Measurements from ENCODE around the gene FAM162B.
"Not testable (repeated sequence)": the region's sequence is repeated elsewhere in the genome, so short reads cannot be mapped to it uniquely, and the experiment has no call there.

The FAM162B gene

DNA sequence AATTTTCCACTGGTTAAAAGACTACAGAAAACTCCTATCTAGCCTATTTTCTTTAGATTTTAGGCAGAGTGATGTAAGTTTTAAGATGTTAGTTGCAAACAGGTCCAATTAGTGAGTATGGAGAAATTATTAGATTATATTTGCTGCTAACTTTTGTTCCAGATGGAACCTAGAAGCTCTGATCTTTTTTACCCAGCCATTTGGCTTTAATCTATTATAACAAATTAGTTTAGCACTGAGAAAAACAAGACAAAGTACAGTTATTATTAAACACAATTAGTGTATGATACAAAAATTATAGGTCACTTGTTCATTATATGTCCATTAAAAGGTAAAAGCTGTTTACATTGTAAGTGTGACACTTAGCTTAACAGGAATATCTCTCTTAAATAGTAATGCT is 2.5 kb downstream of the FAM162B start:
- H3K4me1 ChIP-seq (ENCODE audit: insufficient read depth, insufficient read length) = no peaks in the 10 kb centered on the region
- H3K27me3 ChIP-seq (ENCODE audit: insufficient read depth, insufficient read length) = peaks cover 10% of the 10 kb centered on the region
- TF ChIP-seq YY1 (IDR thresholded peaks at IDR 0.05; ENCODE audit: insufficient read depth, insufficient read length) = no peak
- no peak for TF ChIP-seq ZNF274 (IDR thresholded peaks at IDR 0.05; ENCODE audit: low read depth, low read length)
- no peak for TF ChIP-seq SUZ12 (IDR thresholded peaks at IDR 0.05; ENCODE audit: extremely low read depth, insufficient read depth, insufficient read length)
- DNase-seq (ENCODE audit: low read depth, low spot score) = no peak
- H3K36me3 ChIP-seq (ENCODE audit: insufficient read depth, insufficient read length, low read length) = no peaks in the 10 kb centered on the region
- no peak overlapping the region for H3K9ac ChIP-seq (ENCODE audit: insufficient read length, low read depth)
- H3K9me3 ChIP-seq (ENCODE audit: insufficient read depth, low read length) = no peaks in the 10 kb centered on the region
- H3K4me3 ChIP-seq (ENCODE audit: insufficient read length, low read depth) = no peak overlapping the region

DNA sequence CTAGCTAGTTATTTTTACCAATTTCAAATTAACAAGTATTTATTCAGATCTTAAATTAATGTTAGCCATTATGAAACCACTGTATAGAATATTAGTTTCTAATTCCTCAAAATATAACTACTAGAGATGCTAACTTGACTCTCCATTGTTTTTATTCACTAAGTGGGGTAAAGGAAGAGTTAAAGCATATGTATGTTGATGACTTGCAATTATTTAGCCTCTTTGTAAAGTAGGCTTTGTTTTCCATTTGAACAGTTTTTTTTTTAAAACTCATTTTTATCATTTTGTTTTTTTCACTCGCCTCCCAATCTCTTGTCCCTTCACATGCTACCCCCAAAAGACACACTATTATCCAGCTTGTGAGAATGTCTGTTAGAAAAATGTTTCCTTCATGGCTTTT is 3.3 kb downstream of the FAM162B start:
- no peak for DNase-seq (ENCODE audit: low read depth, low spot score)
- TF ChIP-seq SUZ12 (IDR thresholded peaks at IDR 0.05; ENCODE audit: extremely low read depth, insufficient read depth, insufficient read length) (no peak), ZNF274 (IDR thresholded peaks at IDR 0.05; ENCODE audit: low read depth, low read length) (no peak), YY1 (IDR thresholded peaks at IDR 0.05; ENCODE audit: insufficient read depth, insufficient read length) (no peak)
- H3K4me1 ChIP-seq (ENCODE audit: insufficient read depth, insufficient read length) = no peaks in the 10 kb centered on the region
- peaks cover 10% of the 10 kb centered on the region for H3K27me3 ChIP-seq (ENCODE audit: insufficient read depth, insufficient read length)
- H3K9ac ChIP-seq (ENCODE audit: insufficient read length, low read depth) = no peak overlapping the region
- H3K36me3 ChIP-seq (ENCODE audit: insufficient read depth, insufficient read length, low read length) = no peaks in the 10 kb centered on the region
- no peaks in the 10 kb centered on the region for H3K9me3 ChIP-seq (ENCODE audit: insufficient read depth, low read length)
- no peak overlapping the region for H3K4me3 ChIP-seq (ENCODE audit: insufficient read length, low read depth)

DNA sequence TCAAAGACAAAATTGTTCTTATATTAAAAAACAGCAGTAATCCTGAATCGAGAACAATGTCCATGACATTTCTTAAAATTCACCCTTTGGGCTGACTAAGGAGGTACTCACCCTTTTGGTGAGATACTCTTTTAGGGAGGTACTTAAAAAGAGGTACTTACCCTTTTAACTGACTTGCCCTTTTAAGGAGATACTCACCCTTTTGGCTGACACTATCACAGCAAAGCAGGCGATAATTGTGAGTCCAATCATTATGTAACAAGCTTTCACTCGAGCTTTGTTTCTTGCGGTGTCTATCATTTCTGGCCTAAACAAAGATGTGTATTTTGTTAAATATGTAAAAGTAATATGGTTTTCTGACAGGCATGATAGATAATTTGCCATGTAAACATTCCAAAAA is 3.7 kb downstream of the FAM162B start:
- Histone ChIP-seq H3K9ac (ENCODE audit: insufficient read length, low read depth) (no peak overlapping the region), H3K36me3 (ENCODE audit: insufficient read depth, insufficient read length, low read length) (no peaks in the 10 kb centered on the region), H3K27me3 (ENCODE audit: insufficient read depth, insufficient read length) (peaks cover 10% of the 10 kb centered on the region), H3K4me1 (ENCODE audit: insufficient read depth, insufficient read length) (no peaks in the 10 kb centered on the region), H3K4me3 (ENCODE audit: insufficient read length, low read depth) (no peak overlapping the region), H3K9me3 (ENCODE audit: insufficient read depth, low read length) (no peaks in the 10 kb centered on the region)
- no peak for TF ChIP-seq YY1 (IDR thresholded peaks at IDR 0.05; ENCODE audit: insufficient read depth, insufficient read length)
- no peak for TF ChIP-seq SUZ12 (IDR thresholded peaks at IDR 0.05; ENCODE audit: extremely low read depth, insufficient read depth, insufficient read length)
- TF ChIP-seq ZNF274 (IDR thresholded peaks at IDR 0.05; ENCODE audit: low read depth, low read length) = no peak
- DNase-seq (ENCODE audit: low read depth, low spot score) = no peak

DNA sequence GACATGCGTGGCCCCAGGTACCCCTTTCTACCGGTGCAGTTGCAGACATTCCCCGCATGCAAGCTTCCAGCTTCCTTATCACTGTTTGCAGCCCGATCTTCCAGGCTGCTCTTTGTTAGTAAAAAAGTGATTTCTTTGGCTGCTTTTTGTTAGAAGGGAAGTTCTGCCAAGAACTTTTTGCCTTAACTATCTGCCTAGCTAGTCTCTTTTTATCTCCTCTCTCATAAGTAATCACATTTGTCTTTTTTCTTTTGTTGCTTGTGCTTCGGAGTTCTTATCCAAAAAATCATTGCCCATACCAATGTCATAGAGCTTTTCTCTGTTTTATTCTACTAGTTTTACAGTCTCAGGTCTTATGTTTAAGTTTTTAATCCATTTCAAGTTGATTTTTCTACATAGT is 20.3 kb downstream of the FAM162B start:
- no peaks in the 10 kb centered on the region for H3K27me3 ChIP-seq (ENCODE audit: insufficient read depth, insufficient read length)
- DNase-seq (ENCODE audit: low read depth, low spot score) = no peak
- TF ChIP-seq YY1 (IDR thresholded peaks at IDR 0.05; ENCODE audit: insufficient read depth, insufficient read length) (no peak), ZNF274 (IDR thresholded peaks at IDR 0.05; ENCODE audit: low read depth, low read length) (no peak), SUZ12 (IDR thresholded peaks at IDR 0.05; ENCODE audit: extremely low read depth, insufficient read depth, insufficient read length) (no peak)

DNA sequence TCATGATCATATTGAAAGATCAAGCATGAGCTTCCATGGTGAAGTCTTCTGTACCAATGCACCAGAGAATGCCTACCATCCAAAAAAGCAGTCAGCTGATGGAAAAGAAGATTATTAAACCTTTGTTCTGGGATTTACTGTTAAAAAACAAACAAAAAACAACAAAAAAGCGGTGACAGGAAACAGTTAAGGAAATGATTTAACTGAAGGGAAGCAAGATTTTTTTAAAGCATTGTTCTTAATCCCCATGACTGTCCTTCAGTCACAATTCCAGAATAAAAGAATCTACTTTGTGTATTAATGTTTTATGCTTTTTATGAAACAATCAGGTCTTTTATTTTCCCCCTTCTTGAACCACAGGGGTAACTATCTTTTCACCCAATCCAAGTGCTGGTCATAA is 23.9 kb downstream of the FAM162B start:
- H3K36me3 ChIP-seq (ENCODE audit: insufficient read depth, insufficient read length, low read length) = no peaks in the 10 kb centered on the region
- H3K9ac ChIP-seq (ENCODE audit: insufficient read length, low read depth) = no peak overlapping the region
- no peaks in the 10 kb centered on the region for H3K27me3 ChIP-seq (ENCODE audit: insufficient read depth, insufficient read length)
- H3K4me1 ChIP-seq (ENCODE audit: insufficient read depth, insufficient read length) = no peaks in the 10 kb centered on the region
- TF ChIP-seq SUZ12 (IDR thresholded peaks at IDR 0.05; ENCODE audit: extremely low read depth, insufficient read depth, insufficient read length) = no peak
- no peak for TF ChIP-seq YY1 (IDR thresholded peaks at IDR 0.05; ENCODE audit: insufficient read depth, insufficient read length)
- TF ChIP-seq ZNF274 (IDR thresholded peaks at IDR 0.05; ENCODE audit: low read depth, low read length) = no peak
- no peak overlapping the region for H3K4me3 ChIP-seq (ENCODE audit: insufficient read length, low read depth)
- no peaks in the 10 kb centered on the region for H3K9me3 ChIP-seq (ENCODE audit: insufficient read depth, low read length)
- DNase-seq (ENCODE audit: low read depth, low spot score) = no peak

More for the DNA sequence above, 20.3 kb downstream of the FAM162B start:
- H3K4me3 ChIP-seq (ENCODE audit: insufficient read length, low read depth) = no peak overlapping the region
- H3K9me3 ChIP-seq (ENCODE audit: insufficient read depth, low read length) = no peaks in the 10 kb centered on the region
- no peaks in the 10 kb centered on the region for H3K4me1 ChIP-seq (ENCODE audit: insufficient read depth, insufficient read length)
- no peak overlapping the region for H3K9ac ChIP-seq (ENCODE audit: insufficient read length, low read depth)
- H3K36me3 ChIP-seq (ENCODE audit: insufficient read depth, insufficient read length, low read length) = no peaks in the 10 kb centered on the region

DNA sequence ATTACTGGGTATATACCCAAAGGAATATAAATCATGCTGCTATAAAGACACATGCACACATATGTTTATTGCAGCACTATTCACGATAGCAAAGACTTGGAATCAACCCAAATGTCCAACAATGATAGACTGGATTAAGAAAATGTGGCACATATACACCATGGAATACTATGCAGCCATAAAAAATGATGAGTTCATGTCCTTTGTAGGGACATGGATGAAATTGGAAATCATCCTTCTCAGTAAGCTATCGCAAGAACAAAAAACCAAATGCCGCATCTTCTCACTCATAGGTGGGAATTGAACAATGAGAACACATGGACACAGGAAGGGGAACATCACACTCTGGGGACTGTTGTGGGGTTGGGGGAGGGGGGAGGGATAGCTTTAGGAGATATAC is 25.0 kb downstream of the FAM162B start:
- not testable (repeated sequence) for DNase-seq (ENCODE audit: low read depth, low spot score); H3K9me3 ChIP-seq (ENCODE audit: insufficient read depth, low read length); H3K4me1 ChIP-seq (ENCODE audit: insufficient read depth, insufficient read length); H3K27me3 ChIP-seq (ENCODE audit: insufficient read depth, insufficient read length); H3K9ac ChIP-seq (ENCODE audit: insufficient read length, low read depth); H3K4me3 ChIP-seq (ENCODE audit: insufficient read length, low read depth); H3K36me3 ChIP-seq (ENCODE audit: insufficient read depth, insufficient read length, low read length)

DNA sequence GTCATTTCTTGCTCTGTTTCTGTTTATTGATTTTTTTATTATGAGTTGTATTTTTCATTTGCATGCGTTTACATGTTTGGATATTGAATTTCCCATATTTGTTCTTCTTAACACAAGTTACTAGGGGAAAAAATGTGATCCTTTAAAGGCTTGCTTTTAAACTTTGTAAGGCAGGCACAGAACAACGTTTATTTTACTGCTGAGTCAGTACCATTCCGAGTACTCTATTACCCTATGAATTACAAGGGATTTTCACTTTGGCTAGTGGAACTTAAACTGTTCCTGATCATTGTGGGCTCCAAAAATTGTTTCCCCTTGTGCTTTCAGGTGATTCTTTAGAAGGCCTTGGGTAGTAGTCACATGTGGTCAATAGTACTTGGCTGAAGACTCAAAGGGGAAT is 28.5 kb downstream of the FAM162B start:
- no peak for DNase-seq (ENCODE audit: low read depth, low spot score)

DNA sequence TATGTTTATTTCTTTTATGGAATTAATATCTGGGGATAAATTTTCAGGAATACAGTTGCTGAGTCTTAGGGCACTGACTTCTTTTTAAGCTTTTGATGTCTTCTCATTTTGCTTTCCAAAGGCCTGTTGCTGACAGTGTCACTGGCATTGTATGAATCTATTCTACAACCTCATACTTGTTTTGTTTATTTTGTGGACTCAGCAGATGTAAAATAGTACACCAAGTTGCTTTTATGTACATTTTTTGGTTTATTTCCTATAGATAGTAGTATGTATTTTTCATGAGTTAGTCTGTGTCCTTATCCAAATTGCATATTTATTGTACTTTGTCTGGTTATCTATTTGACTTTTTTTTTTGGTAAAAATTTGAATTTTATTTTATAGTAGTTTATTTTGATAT is 35.0 kb downstream of the FAM162B start:
- DNase-seq (ENCODE audit: low read depth, low spot score) = no peak
- Histone ChIP-seq H3K36me3 (ENCODE audit: insufficient read depth, insufficient read length, low read length) (peaks cover 15% of the 10 kb centered on the region), H3K9me3 (ENCODE audit: insufficient read depth, low read length) (no peaks in the 10 kb centered on the region), H3K9ac (ENCODE audit: insufficient read length, low read depth) (no peak overlapping the region), H3K4me1 (ENCODE audit: insufficient read depth, insufficient read length) (no peaks in the 10 kb centered on the region), H3K27me3 (ENCODE audit: insufficient read depth, insufficient read length) (no peaks in the 10 kb centered on the region), H3K4me3 (ENCODE audit: insufficient read length, low read depth) (no peak overlapping the region)
- TF ChIP-seq SUZ12 (IDR thresholded peaks at IDR 0.05; ENCODE audit: extremely low read depth, insufficient read depth, insufficient read length) (no peak), YY1 (IDR thresholded peaks at IDR 0.05; ENCODE audit: insufficient read depth, insufficient read length) (no peak), ZNF274 (IDR thresholded peaks at IDR 0.05; ENCODE audit: low read depth, low read length) (no peak)

More for the DNA sequence above, 28.5 kb downstream of the FAM162B start:
- H3K27me3 ChIP-seq (ENCODE audit: insufficient read depth, insufficient read length) = no peaks in the 10 kb centered on the region
- no peak overlapping the region for H3K9ac ChIP-seq (ENCODE audit: insufficient read length, low read depth)
- H3K4me3 ChIP-seq (ENCODE audit: insufficient read length, low read depth) = no peak overlapping the region
- H3K36me3 ChIP-seq (ENCODE audit: insufficient read depth, insufficient read length, low read length) = no peaks in the 10 kb centered on the region
- H3K4me1 ChIP-seq (ENCODE audit: insufficient read depth, insufficient read length) = no peaks in the 10 kb centered on the region
- no peaks in the 10 kb centered on the region for H3K9me3 ChIP-seq (ENCODE audit: insufficient read depth, low read length)
- TF ChIP-seq ZNF274 (IDR thresholded peaks at IDR 0.05; ENCODE audit: low read depth, low read length) (no peak), YY1 (IDR thresholded peaks at IDR 0.05; ENCODE audit: insufficient read depth, insufficient read length) (no peak), SUZ12 (IDR thresholded peaks at IDR 0.05; ENCODE audit: extremely low read depth, insufficient read depth, insufficient read length) (no peak)

Measured in NT2/D1 (cell line).